GM10847 (cell line): Measurements from ENCODE around the gene WFDC1.

Experiments
- POLR2A ChIP-seq: IDR thresholded peaks from 2 replicates; pipeline ENCODE4 v1.6.1; 2011; ENCODE audit not compliant: insufficient read length; ENCODE audit errors: extremely low read depth

WFDC1 gene

GRCh38 chr16:84347161-84347560, 52.5 kb downstream of the WFDC1 start:
- no peak for TF ChIP-seq POLR2A

- TF ChIP-seq POLR2A: no peak
Observed at GRCh38 chr16:84348386-84348888, 53.8 kb downstream of the WFDC1 start.

- TF ChIP-seq POLR2A: no peak
Observed at GRCh38 chr16:84349862-84350684, 55.4 kb downstream of the WFDC1 start.

GRCh38 chr16:84350685-84351400, 56.2 kb downstream of the WFDC1 start:
- no peak for TF ChIP-seq POLR2A

- TF ChIP-seq POLR2A: no peak
Observed at GRCh38 chr16:84351630-84352029, 57.0 kb downstream of the WFDC1 start.

- TF ChIP-seq POLR2A: no peak
Observed at GRCh38 chr16:84354306-84354705, 59.6 kb downstream of the WFDC1 start.

GRCh38 chr16:84355149-84355548, 60.5 kb downstream of the WFDC1 start:
- no peak for TF ChIP-seq POLR2A

GRCh38 chr16:84356176-84356575, 61.5 kb downstream of the WFDC1 start:
- no peak for TF ChIP-seq POLR2A

- no peak for TF ChIP-seq POLR2A
Observed at GRCh38 chr16:84356591-84357116, 62.0 kb downstream of the WFDC1 start.

GRCh38 chr16:84357191-84357651, 62.5 kb downstream of the WFDC1 start:
- no peak for TF ChIP-seq POLR2A

GRCh38 chr16:84358601-84359295, 64.1 kb downstream of the WFDC1 start:
- no peak for TF ChIP-seq POLR2A

GRCh38 chr16:84359326-84359725, 64.6 kb downstream of the WFDC1 start:
- no peak for TF ChIP-seq POLR2A

GRCh38 chr16:84360170-84360569, 65.5 kb downstream of the WFDC1 start:
- no peak for TF ChIP-seq POLR2A

GRCh38 chr16:84360748-84361147, 66.1 kb downstream of the WFDC1 start:
- TF ChIP-seq POLR2A: no peak

- no peak for TF ChIP-seq POLR2A
Observed at GRCh38 chr16:84361546-84361945, 66.9 kb downstream of the WFDC1 start.
